ENCODE measurements around the gene SERPINI1. TPM values are rescaled to one million over a fixed set of nuclear protein-coding genes. Genes with fewer than 3 reads are reported as not detected.

SERPINI1 gene
- total and polyA plus RNA-seq, 9 of the 15 experiments (the other 6 are each of a cell fraction or from before 2014, with no cell fraction given): 1.6 to 9.9 (median 3.5) TPM

DNA sequence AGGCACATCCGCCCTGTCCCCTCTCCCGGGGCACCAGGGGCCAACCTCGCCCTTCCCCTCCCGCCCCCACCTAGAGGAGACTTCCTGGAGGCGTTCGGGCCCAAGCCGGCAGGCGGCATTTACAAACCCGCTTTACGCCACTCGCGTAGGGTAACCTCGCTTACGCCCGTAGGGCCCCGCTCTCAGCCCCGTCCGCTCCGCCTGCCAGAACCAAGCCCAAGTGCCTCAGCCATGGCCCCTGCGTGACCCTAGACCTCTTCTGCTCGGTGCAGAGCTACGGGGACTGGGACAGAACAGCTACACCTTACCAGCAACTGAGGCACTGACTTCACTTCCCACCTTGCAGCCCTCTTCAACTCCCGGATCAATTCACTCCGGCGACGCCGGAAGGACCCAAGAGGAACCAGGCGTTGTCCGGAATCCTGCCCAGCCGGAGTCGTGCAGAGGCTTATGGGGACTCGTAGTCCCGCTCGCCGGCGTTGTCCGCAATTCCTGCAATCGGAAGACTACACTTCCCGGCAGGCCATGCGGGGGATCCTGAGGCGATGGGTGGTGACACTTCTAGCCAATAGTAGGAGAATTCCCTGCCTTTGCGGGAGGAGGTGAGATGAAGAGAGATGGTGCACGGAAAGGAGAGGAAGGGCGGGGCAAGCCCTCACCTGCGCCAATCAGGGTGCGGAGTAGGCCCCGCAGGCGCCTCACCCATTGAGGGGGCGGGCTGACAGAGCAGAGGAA, 856 bp upstream of the SERPINI1 start, which contains the start of gene PDCD10 (continued):
- TF ChIP-seq, protein P1, sequence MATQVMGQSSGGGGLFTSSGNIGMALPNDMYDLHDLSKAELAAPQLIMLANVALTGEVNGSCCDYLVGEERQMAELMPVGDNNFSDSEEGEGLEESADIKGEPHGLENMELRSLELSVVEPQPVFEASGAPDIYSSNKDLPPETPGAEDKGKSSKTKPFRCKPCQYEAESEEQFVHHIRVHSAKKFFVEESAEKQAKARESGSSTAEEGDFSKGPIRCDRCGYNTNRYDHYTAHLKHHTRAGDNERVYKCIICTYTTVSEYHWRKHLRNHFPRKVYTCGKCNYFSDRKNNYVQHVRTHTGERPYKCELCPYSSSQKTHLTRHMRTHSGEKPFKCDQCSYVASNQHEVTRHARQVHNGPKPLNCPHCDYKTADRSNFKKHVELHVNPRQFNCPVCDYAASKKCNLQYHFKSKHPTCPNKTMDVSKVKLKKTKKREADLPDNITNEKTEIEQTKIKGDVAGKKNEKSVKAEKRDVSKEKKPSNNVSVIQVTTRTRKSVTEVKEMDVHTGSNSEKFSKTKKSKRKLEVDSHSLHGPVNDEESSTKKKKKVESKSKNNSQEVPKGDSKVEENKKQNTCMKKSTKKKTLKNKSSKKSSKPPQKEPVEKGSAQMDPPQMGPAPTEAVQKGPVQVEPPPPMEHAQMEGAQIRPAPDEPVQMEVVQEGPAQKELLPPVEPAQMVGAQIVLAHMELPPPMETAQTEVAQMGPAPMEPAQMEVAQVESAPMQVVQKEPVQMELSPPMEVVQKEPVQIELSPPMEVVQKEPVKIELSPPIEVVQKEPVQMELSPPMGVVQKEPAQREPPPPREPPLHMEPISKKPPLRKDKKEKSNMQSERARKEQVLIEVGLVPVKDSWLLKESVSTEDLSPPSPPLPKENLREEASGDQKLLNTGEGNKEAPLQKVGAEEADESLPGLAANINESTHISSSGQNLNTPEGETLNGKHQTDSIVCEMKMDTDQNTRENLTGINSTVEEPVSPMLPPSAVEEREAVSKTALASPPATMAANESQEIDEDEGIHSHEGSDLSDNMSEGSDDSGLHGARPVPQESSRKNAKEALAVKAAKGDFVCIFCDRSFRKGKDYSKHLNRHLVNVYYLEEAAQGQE (IDR thresholded peaks at IDR 0.05; ENCODE audit: borderline replicate concordance): no peak
- TF ChIP-seq, protein P1 (CRISPR knock-in tag; IDR thresholded peaks at IDR 0.05; ENCODE audit: low read depth): no peak
- TF ChIP-seq, protein P2, sequence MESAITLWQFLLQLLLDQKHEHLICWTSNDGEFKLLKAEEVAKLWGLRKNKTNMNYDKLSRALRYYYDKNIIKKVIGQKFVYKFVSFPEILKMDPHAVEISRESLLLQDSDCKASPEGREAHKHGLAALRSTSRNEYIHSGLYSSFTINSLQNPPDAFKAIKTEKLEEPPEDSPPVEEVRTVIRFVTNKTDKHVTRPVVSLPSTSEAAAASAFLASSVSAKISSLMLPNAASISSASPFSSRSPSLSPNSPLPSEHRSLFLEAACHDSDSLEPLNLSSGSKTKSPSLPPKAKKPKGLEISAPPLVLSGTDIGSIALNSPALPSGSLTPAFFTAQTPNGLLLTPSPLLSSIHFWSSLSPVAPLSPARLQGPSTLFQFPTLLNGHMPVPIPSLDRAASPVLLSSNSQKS (CRISPR knock-in tag; IDR thresholded peaks at IDR 0.05): no peak
- peak; percentile 64; the same call in 1 of the 2 replicates for TF ChIP-seq ETV1 (tag; conservative IDR thresholded peaks at IDR 0.05; ENCODE audit: low read depth)
- peak in 1 of 2 experiments; percentile 30; a peak in 2 of 4 replicates for TF ChIP-seq HDAC1 (IDR thresholded peaks at IDR 0.05)
- TF ChIP-seq ZNF561 (CRISPR knock-in tag; conservative IDR thresholded peaks at IDR 0.05): no peak
- TF ChIP-seq, protein P3, sequence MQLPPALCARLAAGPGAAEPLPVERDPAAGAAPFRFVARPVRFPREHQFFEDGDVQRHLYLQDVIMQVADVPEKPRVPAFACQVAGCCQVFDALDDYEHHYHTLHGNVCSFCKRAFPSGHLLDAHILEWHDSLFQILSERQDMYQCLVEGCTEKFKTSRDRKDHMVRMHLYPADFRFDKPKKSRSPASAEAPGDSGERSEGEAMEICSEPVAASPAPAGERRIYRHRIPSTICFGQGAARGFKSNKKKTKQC (CRISPR knock-in tag; IDR thresholded peaks at IDR 0.05): peak; percentile 82; the same call in 1 of the 2 replicates
- TF ChIP-seq, protein P4, sequence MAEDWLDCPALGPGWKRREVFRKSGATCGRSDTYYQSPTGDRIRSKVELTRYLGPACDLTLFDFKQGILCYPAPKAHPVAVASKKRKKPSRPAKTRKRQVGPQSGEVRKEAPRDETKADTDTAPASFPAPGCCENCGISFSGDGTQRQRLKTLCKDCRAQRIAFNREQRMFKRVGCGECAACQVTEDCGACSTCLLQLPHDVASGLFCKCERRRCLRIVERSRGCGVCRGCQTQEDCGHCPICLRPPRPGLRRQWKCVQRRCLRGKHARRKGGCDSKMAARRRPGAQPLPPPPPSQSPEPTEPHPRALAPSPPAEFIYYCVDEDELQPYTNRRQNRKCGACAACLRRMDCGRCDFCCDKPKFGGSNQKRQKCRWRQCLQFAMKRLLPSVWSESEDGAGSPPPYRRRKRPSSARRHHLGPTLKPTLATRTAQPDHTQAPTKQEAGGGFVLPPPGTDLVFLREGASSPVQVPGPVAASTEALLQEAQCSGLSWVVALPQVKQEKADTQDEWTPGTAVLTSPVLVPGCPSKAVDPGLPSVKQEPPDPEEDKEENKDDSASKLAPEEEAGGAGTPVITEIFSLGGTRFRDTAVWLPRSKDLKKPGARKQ (CRISPR knock-in tag; IDR thresholded peaks at IDR 0.05): no peak
- TF ChIP-seq, protein P5, sequence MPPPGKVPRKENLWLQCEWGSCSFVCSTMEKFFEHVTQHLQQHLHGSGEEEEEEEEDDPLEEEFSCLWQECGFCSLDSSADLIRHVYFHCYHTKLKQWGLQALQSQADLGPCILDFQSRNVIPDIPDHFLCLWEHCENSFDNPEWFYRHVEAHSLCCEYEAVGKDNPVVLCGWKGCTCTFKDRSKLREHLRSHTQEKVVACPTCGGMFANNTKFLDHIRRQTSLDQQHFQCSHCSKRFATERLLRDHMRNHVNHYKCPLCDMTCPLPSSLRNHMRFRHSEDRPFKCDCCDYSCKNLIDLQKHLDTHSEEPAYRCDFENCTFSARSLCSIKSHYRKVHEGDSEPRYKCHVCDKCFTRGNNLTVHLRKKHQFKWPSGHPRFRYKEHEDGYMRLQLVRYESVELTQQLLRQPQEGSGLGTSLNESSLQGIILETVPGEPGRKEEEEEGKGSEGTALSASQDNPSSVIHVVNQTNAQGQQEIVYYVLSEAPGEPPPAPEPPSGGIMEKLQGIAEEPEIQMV (tag; conservative IDR thresholded peaks at IDR 0.05; ENCODE audit: low read depth): peak; percentile 100
- no peak for TF ChIP-seq STAT5B (CRISPR knock-in tag; IDR thresholded peaks at IDR 0.05)
- TF ChIP-seq, protein P6, sequence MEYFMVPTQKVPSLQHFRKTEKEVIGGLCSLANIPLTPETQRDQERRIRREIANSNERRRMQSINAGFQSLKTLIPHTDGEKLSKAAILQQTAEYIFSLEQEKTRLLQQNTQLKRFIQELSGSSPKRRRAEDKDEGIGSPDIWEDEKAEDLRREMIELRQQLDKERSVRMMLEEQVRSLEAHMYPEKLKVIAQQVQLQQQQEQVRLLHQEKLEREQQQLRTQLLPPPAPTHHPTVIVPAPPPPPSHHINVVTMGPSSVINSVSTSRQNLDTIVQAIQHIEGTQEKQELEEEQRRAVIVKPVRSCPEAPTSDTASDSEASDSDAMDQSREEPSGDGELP (CRISPR knock-in tag; IDR thresholded peaks at IDR 0.05; ENCODE audit: borderline replicate concordance): peak; percentile 85
- TF ChIP-seq PHF20 (IDR thresholded peaks at IDR 0.05; ENCODE audit: partially characterized antibody): peak; percentile 53

Data from K562 (cell line).